Measurements from ENCODE around the gene PDIK1L.

The PDIK1L gene

DNA sequence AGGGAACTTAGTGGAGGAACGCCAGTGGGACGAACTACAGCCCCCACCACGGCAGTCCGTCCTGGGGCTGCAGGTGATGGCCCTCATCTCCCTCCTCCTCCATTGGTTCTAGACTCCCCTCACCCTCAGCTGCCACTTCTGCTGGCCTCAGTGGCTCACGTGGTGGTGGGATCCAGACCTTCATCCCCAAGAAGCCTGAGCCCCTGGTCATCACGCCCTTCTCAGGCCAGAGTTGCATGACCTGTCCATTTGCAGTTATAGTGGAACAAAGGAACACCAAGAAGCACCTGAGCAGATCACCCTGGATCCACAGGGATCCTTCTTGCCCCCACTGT is 34.3 kb downstream of the PDIK1L start:
- H3K9me3 ChIP-seq (ENCODE audit: control insufficient read depth, insufficient read depth, low read length): no peaks in the 10 kb centered on the region
- H3K27me3 ChIP-seq (ENCODE audit: control insufficient read depth, insufficient read depth, low read length): peaks cover 36% of the 10 kb centered on the region
- H3K4me3 ChIP-seq (ENCODE audit: low read depth, low read length): no peak overlapping the region
- no peaks in the 10 kb centered on the region for H3K4me1 ChIP-seq (ENCODE audit: control insufficient read depth, insufficient read depth, low read length)
- H3K36me3 ChIP-seq (ENCODE audit: control insufficient read depth, insufficient read depth, low read length): no peaks in the 10 kb centered on the region
- H3K9ac ChIP-seq (ENCODE audit: low read depth, low read length): no peak overlapping the region

DNA sequence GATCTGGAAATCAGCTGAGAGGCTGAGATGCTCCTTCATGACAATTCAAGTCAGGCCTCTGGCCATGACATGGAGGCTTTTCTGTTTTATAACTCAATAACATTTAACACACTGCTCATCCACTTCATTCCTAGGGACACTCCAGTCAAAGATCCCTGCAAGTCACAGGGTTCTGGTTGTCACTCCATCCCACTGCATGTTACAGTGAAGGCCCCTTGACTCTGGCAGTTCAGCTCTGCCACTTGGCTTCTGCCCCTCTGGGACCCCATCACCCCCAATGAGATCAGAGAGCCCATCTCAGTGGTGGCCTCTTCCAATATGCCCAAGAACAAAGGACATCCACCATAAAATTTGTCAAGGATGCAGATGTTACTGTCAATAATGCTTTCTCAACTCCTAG is 37.3 kb downstream of the PDIK1L start:
- no peaks in the 10 kb centered on the region for H3K4me1 ChIP-seq (ENCODE audit: control insufficient read depth, insufficient read depth, low read length)
- peaks cover 59% of the 10 kb centered on the region for H3K27me3 ChIP-seq (ENCODE audit: control insufficient read depth, insufficient read depth, low read length)
- no peak overlapping the region for H3K9ac ChIP-seq (ENCODE audit: low read depth, low read length)
- no peaks in the 10 kb centered on the region for H3K36me3 ChIP-seq (ENCODE audit: control insufficient read depth, insufficient read depth, low read length)
- no peaks in the 10 kb centered on the region for H3K9me3 ChIP-seq (ENCODE audit: control insufficient read depth, insufficient read depth, low read length)
- no peak overlapping the region for H3K4me3 ChIP-seq (ENCODE audit: low read depth, low read length)

DNA sequence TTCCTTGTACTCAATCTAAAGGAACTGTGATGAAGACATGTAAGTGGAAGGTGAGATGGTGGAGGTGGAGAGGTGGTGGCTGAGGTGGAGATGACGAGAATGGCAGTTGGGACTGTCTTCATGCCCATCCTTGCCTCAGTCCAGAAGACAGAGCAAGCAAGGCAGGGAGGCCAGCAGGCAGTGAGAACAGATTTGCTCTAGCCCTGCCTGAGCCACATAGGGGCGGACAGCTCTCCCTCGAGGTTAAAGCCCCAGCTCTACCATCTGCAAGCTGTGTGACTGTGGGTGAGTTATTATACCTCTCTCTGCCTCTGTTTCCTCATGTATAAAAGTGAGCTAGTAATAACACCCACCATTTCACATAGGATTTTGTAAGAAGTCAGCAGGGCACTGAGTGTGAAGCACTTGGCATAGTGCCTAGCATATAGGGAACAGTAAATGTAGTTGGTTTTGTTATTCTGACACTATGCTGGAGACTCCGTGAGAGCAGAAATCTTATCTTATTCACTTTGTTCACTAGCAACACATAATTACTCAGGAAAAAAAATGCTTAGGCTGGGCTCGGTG is 42.4 kb downstream of the PDIK1L start:
- Histone ChIP-seq H3K27me3 (ENCODE audit: control insufficient read depth, insufficient read depth, low read length) (peaks cover 81% of the 10 kb centered on the region), H3K4me1 (ENCODE audit: control insufficient read depth, insufficient read depth, low read length) (peaks cover 26% of the 10 kb centered on the region), H3K4me3 (ENCODE audit: low read depth, low read length) (no peak overlapping the region), H3K36me3 (ENCODE audit: control insufficient read depth, insufficient read depth, low read length) (no peaks in the 10 kb centered on the region), H3K9me3 (ENCODE audit: control insufficient read depth, insufficient read depth, low read length) (no peaks in the 10 kb centered on the region), H3K9ac (ENCODE audit: low read depth, low read length) (no peak overlapping the region)

DNA sequence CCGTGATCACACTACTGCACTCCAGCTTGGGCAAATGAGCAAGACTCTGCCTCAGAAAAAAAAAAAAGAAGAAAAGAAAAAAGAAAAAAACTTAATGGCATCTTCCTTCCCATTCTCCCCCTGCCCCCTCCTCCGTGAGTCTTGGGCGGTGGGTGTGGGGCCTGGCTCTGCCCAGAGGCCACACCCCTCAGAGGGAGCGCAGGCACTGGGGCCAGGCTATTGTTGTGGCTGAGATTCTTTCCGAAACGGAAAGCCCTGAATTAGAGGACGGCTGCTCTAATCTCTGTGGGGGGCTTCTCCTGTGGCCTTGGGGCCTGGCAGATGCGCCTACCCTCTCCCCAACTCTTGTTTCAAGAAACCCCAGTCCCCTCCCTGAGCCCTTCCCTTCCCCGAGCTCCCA is 43.1 kb downstream of the PDIK1L start:
- no peaks in the 10 kb centered on the region for H3K36me3 ChIP-seq (ENCODE audit: control insufficient read depth, insufficient read depth, low read length)
- H3K27me3 ChIP-seq (ENCODE audit: control insufficient read depth, insufficient read depth, low read length): peaks cover 84% of the 10 kb centered on the region
- H3K4me3 ChIP-seq (ENCODE audit: low read depth, low read length): peak overlapping the region; percentile 53
- peaks cover 30% of the 10 kb centered on the region for H3K4me1 ChIP-seq (ENCODE audit: control insufficient read depth, insufficient read depth, low read length)
- H3K9ac ChIP-seq (ENCODE audit: low read depth, low read length): no peak overlapping the region
- H3K9me3 ChIP-seq (ENCODE audit: control insufficient read depth, insufficient read depth, low read length): no peaks in the 10 kb centered on the region

DNA sequence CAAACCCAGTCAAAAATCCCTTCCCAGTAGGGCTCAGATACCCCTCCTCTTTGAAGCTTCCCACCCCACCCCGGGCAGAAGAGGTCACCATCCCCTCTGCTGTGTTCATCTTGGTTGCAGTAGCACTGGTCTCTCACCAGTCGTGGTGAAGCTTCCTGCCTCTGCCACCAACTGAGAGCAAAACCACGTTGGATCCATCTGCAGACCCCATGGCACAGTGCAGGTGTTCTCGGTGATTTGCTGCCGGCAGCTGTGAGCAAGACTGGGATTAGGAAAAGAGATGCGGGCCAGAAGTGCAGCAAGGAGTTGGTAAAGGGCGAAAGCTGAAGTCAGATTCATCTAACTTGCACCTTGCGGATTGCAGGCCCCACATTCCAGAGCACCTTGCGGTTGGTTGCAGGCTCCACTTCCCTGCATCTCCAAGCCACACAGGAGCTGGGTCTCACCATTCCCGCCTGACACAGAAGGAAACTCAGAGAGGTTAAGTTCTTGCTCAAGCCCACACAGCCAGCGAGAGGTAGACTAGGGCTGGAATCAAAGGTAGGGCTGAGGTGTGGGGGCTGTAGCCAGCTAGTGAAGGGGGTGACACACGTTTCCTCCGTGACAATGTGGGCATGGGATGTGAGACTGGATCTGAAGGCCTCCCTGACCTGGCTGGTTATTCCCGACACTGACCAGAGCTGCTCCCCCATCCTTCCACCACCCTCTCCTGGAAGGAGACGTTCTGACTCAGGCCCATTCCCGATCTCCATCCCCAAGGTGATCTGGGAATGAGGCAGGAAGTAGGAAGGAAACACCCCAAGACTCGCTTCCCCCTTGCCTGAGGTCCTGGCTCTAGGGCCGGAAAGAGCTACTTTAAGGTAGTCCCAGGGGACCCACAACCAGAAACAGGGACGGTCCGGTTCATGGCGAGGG is 44.0 kb downstream of the PDIK1L start:
- no peaks in the 10 kb centered on the region for H3K36me3 ChIP-seq (ENCODE audit: control insufficient read depth, insufficient read depth, low read length)
- no peak overlapping the region for H3K9ac ChIP-seq (ENCODE audit: low read depth, low read length)
- peak overlapping the region; percentile 53 for H3K4me3 ChIP-seq (ENCODE audit: low read depth, low read length)
- peaks cover 30% of the 10 kb centered on the region for H3K4me1 ChIP-seq (ENCODE audit: control insufficient read depth, insufficient read depth, low read length)
- H3K27me3 ChIP-seq (ENCODE audit: control insufficient read depth, insufficient read depth, low read length): peaks cover 81% of the 10 kb centered on the region
- H3K9me3 ChIP-seq (ENCODE audit: control insufficient read depth, insufficient read depth, low read length): no peaks in the 10 kb centered on the region

DNA sequence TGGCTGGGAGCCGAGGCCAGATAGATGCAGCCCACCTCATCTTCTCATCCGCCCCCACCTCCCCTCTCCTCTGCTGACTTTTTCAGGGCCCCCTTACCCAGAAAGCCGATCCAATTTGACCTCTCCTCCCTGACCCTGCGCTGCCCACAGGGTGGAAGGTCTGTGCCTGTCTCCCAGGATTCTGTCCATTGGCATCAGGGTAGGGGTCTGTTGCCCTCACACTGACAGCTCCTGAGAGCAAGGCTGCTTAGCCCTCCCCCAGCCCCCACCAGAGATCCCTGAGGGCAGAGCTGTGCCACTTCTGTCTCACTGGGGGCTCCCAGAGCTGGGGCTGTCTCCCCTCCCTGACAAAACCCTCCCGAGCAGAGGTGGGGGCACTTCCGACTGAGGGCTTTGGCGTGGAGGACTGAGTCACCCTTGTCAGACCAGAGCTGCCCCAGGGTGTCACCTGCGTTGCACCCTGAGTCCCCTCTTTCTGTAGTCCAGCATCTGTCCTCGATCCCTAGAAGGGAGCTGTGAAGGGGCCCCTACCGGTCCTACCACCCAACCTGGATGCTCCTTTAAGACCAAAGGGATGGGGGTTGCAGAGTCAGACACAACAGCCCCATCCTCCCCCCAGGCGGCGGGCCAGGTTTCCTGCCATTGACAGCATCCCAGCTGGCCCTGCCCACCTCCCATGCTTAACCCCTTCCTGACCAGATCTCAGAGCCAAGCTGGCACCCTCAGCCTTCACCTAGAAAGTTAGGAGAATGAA is 44.8 kb downstream of the PDIK1L start:
- Histone ChIP-seq H3K9ac (ENCODE audit: low read depth, low read length) (no peak overlapping the region), H3K27me3 (ENCODE audit: control insufficient read depth, insufficient read depth, low read length) (peaks cover 84% of the 10 kb centered on the region), H3K9me3 (ENCODE audit: control insufficient read depth, insufficient read depth, low read length) (no peaks in the 10 kb centered on the region), H3K36me3 (ENCODE audit: control insufficient read depth, insufficient read depth, low read length) (no peaks in the 10 kb centered on the region), H3K4me3 (ENCODE audit: low read depth, low read length) (peak overlapping the region; percentile 53), H3K4me1 (ENCODE audit: control insufficient read depth, insufficient read depth, low read length) (peaks cover 35% of the 10 kb centered on the region)

DNA sequence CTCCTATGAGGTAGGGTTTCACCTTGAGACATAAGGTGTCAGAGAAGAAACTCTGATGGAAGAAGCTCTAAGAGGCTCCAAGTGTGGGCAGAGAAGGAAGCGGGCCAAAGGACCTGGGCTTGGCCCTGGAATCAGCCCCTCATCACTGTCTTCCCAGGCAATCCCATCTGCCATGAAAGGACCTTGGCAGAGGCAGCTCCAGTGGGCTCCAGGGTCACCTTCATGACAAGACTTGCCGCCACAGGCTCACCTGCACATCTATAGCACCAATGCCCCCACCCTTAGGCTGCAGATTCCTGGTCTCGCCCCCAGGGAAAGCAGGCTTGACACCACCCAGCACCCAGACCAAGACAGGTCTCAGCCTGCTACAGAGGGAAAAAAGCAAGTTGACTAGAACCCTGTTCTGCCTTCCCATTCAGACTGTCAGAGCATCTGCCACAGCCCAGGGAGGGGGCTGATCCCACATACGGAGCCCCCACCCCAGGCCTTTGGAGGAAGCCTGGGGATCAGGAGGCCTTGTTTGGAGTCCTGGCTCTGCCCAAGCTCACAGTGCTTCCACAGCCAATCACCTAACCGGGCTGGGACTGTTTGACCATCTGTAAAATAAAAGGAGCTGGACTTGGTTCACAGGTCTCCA is 46.8 kb downstream of the PDIK1L start:
- H3K36me3 ChIP-seq (ENCODE audit: control insufficient read depth, insufficient read depth, low read length): no peaks in the 10 kb centered on the region
- H3K9ac ChIP-seq (ENCODE audit: low read depth, low read length): no peak overlapping the region
- no peaks in the 10 kb centered on the region for H3K9me3 ChIP-seq (ENCODE audit: control insufficient read depth, insufficient read depth, low read length)
- peaks cover 85% of the 10 kb centered on the region for H3K27me3 ChIP-seq (ENCODE audit: control insufficient read depth, insufficient read depth, low read length)
- peaks cover 39% of the 10 kb centered on the region for H3K4me1 ChIP-seq (ENCODE audit: control insufficient read depth, insufficient read depth, low read length)
- no peak overlapping the region for H3K4me3 ChIP-seq (ENCODE audit: low read depth, low read length)

DNA sequence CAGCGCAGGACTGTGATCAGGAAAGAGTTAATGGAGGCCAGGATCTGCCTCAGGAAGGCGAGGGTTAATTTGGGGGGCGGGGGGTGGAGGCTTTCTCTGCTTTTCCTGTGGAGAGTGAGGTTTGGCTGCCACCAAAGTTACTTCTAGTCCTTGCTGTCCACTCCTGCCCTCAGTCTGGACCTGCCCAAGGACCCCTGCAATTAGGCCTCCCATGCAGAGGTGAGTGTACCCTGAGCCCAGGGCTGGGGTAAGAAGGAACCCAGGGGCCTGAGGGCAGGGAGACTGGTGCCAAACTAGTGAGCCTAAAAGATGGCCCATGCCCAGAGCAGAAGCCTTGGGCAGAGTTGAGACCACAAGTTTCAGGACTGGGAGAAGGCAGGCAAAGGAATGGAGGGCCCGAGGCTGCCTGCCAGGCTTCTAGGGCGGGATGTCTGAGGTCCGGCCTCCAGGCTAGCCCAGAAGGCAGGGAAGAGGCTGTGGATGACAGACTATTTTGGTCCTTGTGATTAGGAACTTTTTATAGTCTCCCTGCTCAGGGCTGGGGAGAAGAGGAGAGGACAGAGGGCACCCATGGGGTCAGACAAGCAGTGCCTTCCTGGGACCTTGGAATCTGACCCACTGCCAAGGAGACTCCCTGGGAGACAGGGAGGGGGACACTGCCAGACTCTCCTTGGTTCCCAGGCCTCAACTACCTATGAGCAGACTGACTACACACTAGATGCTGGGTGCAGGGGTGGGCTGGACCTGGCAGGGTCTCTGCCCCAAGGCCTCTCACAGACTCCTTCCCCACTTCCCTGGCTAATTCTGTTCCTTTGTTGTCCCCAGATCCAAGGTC is 47.5 kb downstream of the PDIK1L start, which contains the start of gene FAM110D:
FAM110D (plus strand) TSS at position 172 of the 835 bp plus-strand sequence. CDS start 2,213 bp downstream, outside the sequence.
- Histone ChIP-seq H3K4me3 (ENCODE audit: low read depth, low read length) (no peak within 1 kb of the TSS), H3K9ac (ENCODE audit: low read depth, low read length) (no peak within 1 kb of the TSS), H3K27me3 (ENCODE audit: control insufficient read depth, insufficient read depth, low read length) (peaks cover 84% of the 10 kb centered on the region), H3K36me3 (ENCODE audit: control insufficient read depth, insufficient read depth, low read length) (no peaks in the 10 kb centered on the region), H3K9me3 (ENCODE audit: control insufficient read depth, insufficient read depth, low read length) (no peaks in the 10 kb centered on the region), H3K4me1 (ENCODE audit: control insufficient read depth, insufficient read depth, low read length) (peaks cover 39% of the 10 kb centered on the region)

DNA sequence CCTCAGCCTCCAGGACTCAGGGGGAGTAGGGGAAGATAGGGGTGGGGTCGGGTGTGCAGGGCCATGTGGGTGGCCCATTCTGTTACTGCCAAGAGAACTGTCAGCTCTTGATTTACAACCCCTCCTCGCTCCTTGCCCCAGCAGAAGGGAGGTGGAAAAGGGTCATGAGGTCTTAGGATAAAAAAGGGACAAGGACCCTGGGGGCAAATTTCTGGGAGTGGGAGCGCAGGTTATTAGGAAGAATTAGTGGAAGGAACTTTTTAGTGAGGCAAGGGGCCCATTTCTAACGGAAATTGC is 48.1 kb downstream of the PDIK1L start:
- Histone ChIP-seq H3K4me1 (ENCODE audit: control insufficient read depth, insufficient read depth, low read length) (peaks cover 40% of the 10 kb centered on the region), H3K9me3 (ENCODE audit: control insufficient read depth, insufficient read depth, low read length) (no peaks in the 10 kb centered on the region), H3K9ac (ENCODE audit: low read depth, low read length) (no peak overlapping the region), H3K4me3 (ENCODE audit: low read depth, low read length) (no peak overlapping the region), H3K27me3 (ENCODE audit: control insufficient read depth, insufficient read depth, low read length) (peaks cover 80% of the 10 kb centered on the region), H3K36me3 (ENCODE audit: control insufficient read depth, insufficient read depth, low read length) (no peaks in the 10 kb centered on the region)

DNA sequence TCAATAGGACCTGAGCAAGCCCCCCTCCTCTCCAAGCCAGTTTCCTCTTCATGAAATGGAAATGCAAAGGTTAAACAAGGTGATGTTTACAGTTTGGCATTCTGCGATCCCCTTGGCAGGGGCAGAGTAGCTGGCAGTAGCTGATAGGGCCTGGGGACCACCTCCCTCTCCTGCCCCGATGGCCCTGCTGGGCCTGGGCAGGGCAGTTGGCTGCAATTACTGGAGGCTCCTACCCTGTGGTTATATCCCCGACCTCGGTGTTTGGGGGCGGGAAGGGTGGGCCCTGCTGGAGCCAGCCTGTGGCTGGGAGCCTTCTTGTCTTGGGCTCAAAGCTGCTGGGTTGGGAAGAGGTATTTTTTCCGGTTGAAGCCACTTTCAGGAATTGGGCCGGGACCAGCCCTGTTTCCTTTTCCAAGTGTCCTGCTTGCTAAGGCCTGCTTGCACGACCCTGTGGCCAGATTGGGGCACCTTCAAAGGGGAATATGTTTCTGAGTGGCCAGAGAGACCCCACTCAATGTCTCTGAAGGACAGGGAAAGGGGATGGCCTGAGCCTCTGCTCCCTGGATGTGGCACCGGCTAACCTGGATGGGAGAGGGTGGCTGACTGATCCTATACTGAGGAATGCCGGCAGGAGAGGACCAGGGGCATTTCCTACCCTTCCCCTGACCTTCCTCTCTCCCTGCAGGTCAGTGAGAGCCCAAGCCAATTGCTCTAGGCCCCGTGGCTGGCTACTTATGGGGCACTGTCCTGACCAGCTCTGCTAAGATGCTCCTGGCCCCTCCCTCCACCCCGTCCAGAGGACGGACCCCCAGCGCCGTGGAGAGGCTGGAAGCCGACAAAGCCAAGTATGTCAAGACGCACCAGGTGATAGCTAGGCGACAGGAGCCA is 49.1 kb downstream of the PDIK1L start:
- Histone ChIP-seq H3K4me1 (ENCODE audit: control insufficient read depth, insufficient read depth, low read length) (peaks cover 40% of the 10 kb centered on the region), H3K27me3 (ENCODE audit: control insufficient read depth, insufficient read depth, low read length) (peaks cover 76% of the 10 kb centered on the region), H3K9ac (ENCODE audit: low read depth, low read length) (no peak overlapping the region)

More for the DNA sequence above, 49.1 kb downstream of the PDIK1L start:
- Histone ChIP-seq H3K36me3 (ENCODE audit: control insufficient read depth, insufficient read depth, low read length) (no peaks in the 10 kb centered on the region), H3K4me3 (ENCODE audit: low read depth, low read length) (peak overlapping the region; percentile 52), H3K9me3 (ENCODE audit: control insufficient read depth, insufficient read depth, low read length) (no peaks in the 10 kb centered on the region)
